H1 (cell line): ENCODE measurements around the gene HNF1B. TPM values are rescaled to one million over a fixed set of nuclear protein-coding genes. Genes with fewer than 3 reads are reported as not detected.
A peak's percentile ranks its signal among the peaks of the same experiment; 100 is the strongest.

Source experiments
- CTCF ChIA-PET: fragments of 300-600 bp; sonication (Branson Sonifier 250); formaldehyde crosslinking; loops from one replicate; lab custom pipeline; 2021; ENCODE audit not compliant: partially characterized antibody; lab: Charles Lee
- POLR2A ChIA-PET: fragments of 300-600 bp; sonication (Branson Sonifier 250); formaldehyde crosslinking; loops from one replicate; lab custom pipeline; 2021; ENCODE audit warnings: inconsistent platforms; ENCODE audit not compliant: partially characterized antibody; lab: Charles Lee
- DNase-seq, 2 experiments: peaks; one replicate each; pipeline versions ENCODE4 v3.0.0 to v3.0.0-alpha.2; 2010 to 2022; ENCODE audit warnings: low spot score in 2 of 2, low read depth in 1 of 2, mixed read lengths in 1 of 2
- FAIRE-seq: peaks from 2 replicates; lab custom pipeline; 2011; peaks lifted over from hg19 to GRCh38; lab: Jason Lieb, UNC
- H2AFZ ChIP-seq: 2 replicates; pipeline ENCODE4 v1.8.1; 2012; ENCODE audit warnings: low read length, inconsistent platforms
- H2AK5ac ChIP-seq: 2 replicates; pipeline ENCODE4 v1.6.1; 2013; ENCODE audit warnings: low read depth, low read length
- H2BK120ac ChIP-seq: replicated peaks from 2 replicates; pipeline ENCODE3; 2013; ENCODE audit warnings: low read depth, low read length, inconsistent platforms
- H2BK12ac ChIP-seq: 2 replicates; pipeline ENCODE4 v1.6.1; 2013; ENCODE audit warnings: low read depth, low read length
- H2BK15ac ChIP-seq: 2 replicates; pipeline ENCODE4 v1.6.1; 2013; ENCODE audit warnings: low read length
- H2BK20ac ChIP-seq: 2 replicates; pipeline ENCODE4 v1.6.1; 2013; ENCODE audit warnings: low read length
- H2BK5ac ChIP-seq: 2 replicates; pipeline ENCODE4 v1.6.1; 2013; ENCODE audit warnings: low read depth, low read length
- H3K14ac ChIP-seq: 2 replicates; pipeline ENCODE4 v1.6.1; 2013; ENCODE audit warnings: inconsistent platforms; ENCODE audit not compliant: insufficient read length
- H3K18ac ChIP-seq: 2 replicates; pipeline ENCODE4 v1.6.1; 2013; ENCODE audit warnings: low read length; ENCODE audit errors: extremely low read depth
- H3K23ac ChIP-seq: 2 replicates; pipeline ENCODE4 v1.6.1; 2013; ENCODE audit warnings: inconsistent platforms; ENCODE audit not compliant: insufficient read length
- H3K23me2 ChIP-seq: 2 replicates; pipeline ENCODE4 v1.6.1; 2013; ENCODE audit warnings: low read depth, low read length
- H3K27ac ChIP-seq: 2 replicates; pipeline ENCODE4 v1.6.1; 2011; ENCODE audit warnings: low read depth, low read length, inconsistent platforms
- H3K27me3 ChIP-seq, 4 experiments: replicated peaks in 1 of 4; 1 replicate in 1 of 4; 2 replicates in 3 of 4; pipeline versions ENCODE4 v1.6.1 to v1.8.1; 2011 to 2013; ENCODE audit warnings: low read length in 3 of 4, mild to moderate bottlenecking in 3 of 4, inconsistent platforms in 2 of 4, mixed read lengths in 2 of 4, moderate library complexity in 1 of 4; ENCODE audit not compliant: control insufficient read depth in 3 of 4, insufficient read depth in 3 of 4; ENCODE audit errors: extremely low read depth in 1 of 4
- H3K36me3 ChIP-seq, 4 experiments: 2 replicates each; pipeline versions ENCODE4 v1.6.1 to v1.8.1; 2011 to 2013; ENCODE audit warnings: mild to moderate bottlenecking in 4 of 4, low read length in 3 of 4, moderate library complexity in 2 of 4, control low read depth in 1 of 4, inconsistent platforms in 1 of 4; ENCODE audit not compliant: insufficient read depth in 4 of 4, control insufficient read depth in 2 of 4
- H3K4ac ChIP-seq: replicated peaks from 2 replicates; pipeline ENCODE3; 2013; ENCODE audit warnings: low read length, low read depth, mixed read lengths, inconsistent platforms; ENCODE audit not compliant: insufficient read length
- H3K4me1 ChIP-seq, 4 experiments: replicated peaks in 1 of 4; 1 replicate in 1 of 4; 2 replicates in 3 of 4; pipeline versions ENCODE4 v1.6.1 to v1.8.1; 2011 to 2013; ENCODE audit warnings: low read length in 3 of 4, inconsistent platforms in 2 of 4, mixed read lengths in 1 of 4; ENCODE audit not compliant: insufficient read depth in 4 of 4, control insufficient read depth in 3 of 4
- H3K4me2 ChIP-seq, 2 experiments: 2 replicates each; pipeline versions ENCODE4 v1.6.1 to v1.8.1; 2011 to 2013; ENCODE audit warnings: low read depth in 2 of 2, low read length in 2 of 2, control low read depth in 1 of 2, inconsistent platforms in 1 of 2, mild to moderate bottlenecking in 1 of 2; ENCODE audit not compliant: insufficient read depth in 1 of 2
- H3K4me3 ChIP-seq, 4 experiments: fragments of 200-600, 300-600 bp in 1 of 4; sonication (generic), shearing (Covaris generic), sonication (Bioruptor Twin) in 1 of 4; 2 replicates each; pipeline versions ENCODE4 v1.5.1 to v1.8.1; 2011 to 2016; ENCODE audit warnings: low read length in 4 of 4, low read depth in 3 of 4, control low read depth in 2 of 4, inconsistent platforms in 2 of 4, mild to moderate bottlenecking in 2 of 4, mixed read lengths in 1 of 4, moderate library complexity in 1 of 4; ENCODE audit not compliant: insufficient read depth in 2 of 4; ENCODE audit errors: extremely low read depth in 1 of 4
- H3K56ac ChIP-seq: replicated peaks from 2 replicates; pipeline ENCODE3; 2013; ENCODE audit warnings: low read depth, mild to moderate bottlenecking, mixed read lengths, low read length, inconsistent platforms; ENCODE audit not compliant: insufficient read length
- H3K79me1 ChIP-seq: 2 replicates; pipeline ENCODE4 v1.6.1; 2013; ENCODE audit warnings: low read depth, low read length, control low read depth
- H3K79me2 ChIP-seq, 2 experiments: 2 replicates each; pipeline versions ENCODE4 v1.6.1 to v1.8.1; 2012 to 2013; ENCODE audit warnings: low read length in 2 of 2, mild to moderate bottlenecking in 2 of 2, inconsistent platforms in 1 of 2; ENCODE audit not compliant: insufficient read depth in 2 of 2, control insufficient read depth in 1 of 2
- H3K9ac ChIP-seq, 4 experiments: replicated peaks in 1 of 4; 1 replicate in 1 of 4; 2 replicates in 3 of 4; pipeline versions ENCODE4 v1.6.1 to v1.8.1; 2011 to 2013; ENCODE audit warnings: low read depth in 3 of 4, low read length in 3 of 4, control low read depth in 2 of 4, mild to moderate bottlenecking in 2 of 4, moderate library complexity in 2 of 4, inconsistent platforms in 1 of 4; ENCODE audit errors: extremely low read depth in 1 of 4
- H3K9me3 ChIP-seq, 2 experiments: 2 replicates each; pipeline versions ENCODE4 v1.6.1 to v1.8.1; 2012 to 2013; ENCODE audit warnings: mild to moderate bottlenecking in 2 of 2, moderate library complexity in 2 of 2, control low read depth in 1 of 2, inconsistent platforms in 1 of 2, low read depth in 1 of 2, low read length in 1 of 2, mixed read lengths in 1 of 2; ENCODE audit not compliant: insufficient read depth in 2 of 2
- H4K20me1 ChIP-seq, 2 experiments: replicated peaks in 1 of 2; 2 replicates each; pipeline versions ENCODE3 to v1.8.1; 2011 to 2013; ENCODE audit warnings: inconsistent platforms in 2 of 2, low read length in 2 of 2, mild to moderate bottlenecking in 1 of 2; ENCODE audit not compliant: insufficient read depth in 2 of 2, control insufficient read depth in 1 of 2
- H4K5ac ChIP-seq: 2 replicates; pipeline ENCODE4 v1.6.1; 2013; ENCODE audit warnings: low read length, low read depth, mixed read lengths, inconsistent platforms; ENCODE audit not compliant: insufficient read length
- H4K8ac ChIP-seq: 2 replicates; pipeline ENCODE4 v1.8.0; 2013; ENCODE audit warnings: mild to moderate bottlenecking, moderate library complexity, low read length, inconsistent platforms; ENCODE audit not compliant: insufficient read depth; ENCODE audit errors: extremely low read depth
- H4K91ac ChIP-seq: replicated peaks from 2 replicates; pipeline ENCODE3; 2013; ENCODE audit warnings: low read length, mixed read lengths, inconsistent platforms; ENCODE audit not compliant: insufficient read length
- BRCA1 ChIP-seq: IDR thresholded peaks from 2 replicates; pipeline ENCODE4 v1.6.1; 2012; ENCODE audit warnings: low read depth, low read length, improper control_type of control experiment
- CEBPB ChIP-seq: IDR thresholded peaks from 2 replicates; pipeline ENCODE4 v1.6.1; 2012; ENCODE audit warnings: low read depth, low read length
- CHD2 ChIP-seq: IDR thresholded peaks from 2 replicates; pipeline ENCODE4 v1.6.1; 2012; ENCODE audit warnings: low read length, improper control_type of control experiment
- EGR1 ChIP-seq: IDR thresholded peaks from 2 replicates; pipeline ENCODE4 v1.6.1; 2011; ENCODE audit warnings: low read depth, low read length, borderline replicate concordance
- FOSL1 ChIP-seq: IDR thresholded peaks from 2 replicates; pipeline ENCODE4 v1.6.1; 2011; ENCODE audit warnings: mild to moderate bottlenecking, low read depth, low read length, moderate library complexity; ENCODE audit not compliant: insufficient read depth
- HDAC6 ChIP-seq: IDR thresholded peaks from one replicate; pipeline ENCODE4 v1.7.1; 2012; ENCODE audit warnings: low read depth, mild to moderate bottlenecking, inconsistent platforms, low read length, moderate library complexity
- KDM5A ChIP-seq: fragments of 200-600 bp; IDR thresholded peaks from 2 replicates; pipeline ENCODE4 v1.7.1; 2012; ENCODE audit warnings: mild to moderate bottlenecking, low read length, inconsistent platforms, mixed read lengths
- RAD21 ChIP-seq, 2 experiments: IDR thresholded peaks in 1 of 2; conservative IDR thresholded peaks in 1 of 2; 2 replicates each; pipeline ENCODE4 v1.6.1; 2011; ENCODE audit warnings: low read depth in 2 of 2, low read length in 2 of 2, improper control_type of control experiment in 1 of 2, inconsistent platforms in 1 of 2, mild to moderate bottlenecking in 1 of 2, moderate library complexity in 1 of 2
- SP2 ChIP-seq: IDR thresholded peaks from 2 replicates; pipeline ENCODE4 v1.6.1; 2012; ENCODE audit warnings: mild to moderate bottlenecking, low read length, inconsistent platforms
- TAF1 ChIP-seq: IDR thresholded peaks from 2 replicates; pipeline ENCODE4 v1.6.1; 2011; ENCODE audit warnings: mild to moderate bottlenecking, low read depth, low read length
- WGBS, 2 experiments: shearing (Covaris generic) in 1 of 2; methylation state at CpG; one replicate each; pipeline versions ENCODE4 v1.1.6 to v1.1.7; 2013 to 2015; ENCODE audit warnings: low lambda C conversion rate in 2 of 2, mixed read lengths in 2 of 2, inconsistent platforms in 1 of 2, low coverage in 1 of 2, missing lambda C conversion rate in 1 of 2; ENCODE audit not compliant: insufficient replicate concordance in 2 of 2, insufficient coverage in 1 of 2, insufficient read length in 1 of 2; ENCODE audit errors: extremely low coverage in 1 of 2, missing lambda C conversion rate in 1 of 2; 5-methylcytosine and 5-hydroxymethylcytosine counted together
- polyA plus RNA-seq, 7 experiments: library from polyadenylated mRNA; depleted of rRNA in 3 of 7; stranded (reverse) in 5 of 7; unstranded in 2 of 7; fragments of >200 nt in 5 of 7; fragments of 200-250 nt in 2 of 7; gene quantifications; 1 replicate in 5 of 7; 2 replicates in 1 of 7; 4 replicates in 1 of 7; pipeline versions ENCODE4 v1.2.1 to v1.2.3, GENCODE V29; 2011 to 2013; ENCODE audit warnings: missing spikeins in 2 of 7, mixed read lengths in 2 of 7
- total RNA-seq: library from RNA; stranded (reverse); fragmentation: NEBNext Ultra II Directional; extraction: Animal tissue kit (Norgen Biotek cat#: 25700); gene quantifications from 2 replicates; pipeline ENCODE4 v1.2.1, GENCODE V29; 2021
- TF ChIP-seq, protein P1 (sequence below): IDR thresholded peaks from 2 replicates; pipeline ENCODE4 v1.6.1; 2012; ENCODE audit warnings: inconsistent platforms
- TF ChIP-seq, protein P2 (sequence below): IDR thresholded peaks from 2 replicates; pipeline ENCODE4 v1.6.1; 2011; ENCODE audit warnings: low read length, improper control_type of control experiment

The HNF1B gene
- total and polyA plus RNA-seq, 2 of the 8 experiments (the other 6 are each of a cell fraction or from before 2014, with no cell fraction given) = 0.13 to 0.30 TPM

DNA sequence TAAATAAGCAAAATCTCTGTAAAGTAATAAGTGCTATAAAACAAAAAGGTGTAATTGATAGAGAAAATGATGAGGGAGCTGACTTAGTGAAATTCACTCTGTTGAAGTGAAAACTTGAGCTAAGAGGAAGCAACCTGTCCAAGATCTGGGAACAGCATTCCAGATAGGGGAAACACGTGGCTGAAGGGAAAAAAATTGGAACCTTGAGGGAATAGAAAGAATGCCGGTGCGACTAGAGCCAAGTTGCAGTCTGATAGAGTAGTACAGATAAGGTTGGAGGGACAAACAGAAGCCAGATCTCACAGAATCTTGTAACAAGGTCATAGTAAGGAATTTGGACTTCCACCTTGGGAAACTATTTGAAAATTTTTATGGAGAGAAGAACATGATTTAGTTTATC is 101.0 kb downstream of the HNF1B start:
- H2BK5ac ChIP-seq = no peak overlapping the region
- no peak overlapping the region for H3K4ac ChIP-seq
- H3K23me2 ChIP-seq = no peaks in the 10 kb centered on the region
- H3K4me2 ChIP-seq = peak overlapping the region; percentile 50 to 71
- H3K9me3 ChIP-seq = no peaks in the 10 kb centered on the region
- H4K8ac ChIP-seq = no peak overlapping the region
- H2BK15ac ChIP-seq = no peak overlapping the region
- H3K4me3 ChIP-seq = peak overlapping the region in 3 of 4 experiments; percentile 78 to 92 (median 82); a peak in 6 of 8 replicates
- POLR2A ChIA-PET = interaction anchor here (1.3 to 2.1 kb wide), 2 partner anchors 13 to 35 kb away, joined by 3 to 7 read pairs; partner anchors contain the start of gene SYNRG
- H3K79me1 ChIP-seq = no peaks in the 10 kb centered on the region
- no peak overlapping the region for H3K18ac ChIP-seq
- H2BK12ac ChIP-seq = no peak overlapping the region
- TF ChIP-seq EGR1 = no peak
- TF ChIP-seq, protein P1, sequence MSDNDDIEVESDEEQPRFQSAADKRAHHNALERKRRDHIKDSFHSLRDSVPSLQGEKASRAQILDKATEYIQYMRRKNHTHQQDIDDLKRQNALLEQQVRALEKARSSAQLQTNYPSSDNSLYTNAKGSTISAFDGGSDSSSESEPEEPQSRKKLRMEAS = no peak
- TF ChIP-seq HDAC6 = no peak
- no peak for TF ChIP-seq KDM5A
- TF ChIP-seq, protein P2, sequence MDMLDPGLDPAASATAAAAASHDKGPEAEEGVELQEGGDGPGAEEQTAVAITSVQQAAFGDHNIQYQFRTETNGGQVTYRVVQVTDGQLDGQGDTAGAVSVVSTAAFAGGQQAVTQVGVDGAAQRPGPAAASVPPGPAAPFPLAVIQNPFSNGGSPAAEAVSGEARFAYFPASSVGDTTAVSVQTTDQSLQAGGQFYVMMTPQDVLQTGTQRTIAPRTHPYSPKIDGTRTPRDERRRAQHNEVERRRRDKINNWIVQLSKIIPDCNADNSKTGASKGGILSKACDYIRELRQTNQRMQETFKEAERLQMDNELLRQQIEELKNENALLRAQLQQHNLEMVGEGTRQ = no peak
- TF ChIP-seq FOSL1 = no peak
- TF ChIP-seq RAD21 (IDR thresholded peaks at IDR 0.05 in 1 of 2, conservative IDR thresholded peaks at IDR 0.05 in 1 of 2; ENCODE audit: low read depth in 2 of 2, low read length in 2 of 2) = no peak
- no peak for TF ChIP-seq CEBPB
- no peak for TF ChIP-seq CHD2
- no peak for TF ChIP-seq SP2
- no peak for TF ChIP-seq TAF1
- no peak for TF ChIP-seq BRCA1
- TF ChIP-seq, all 59 proteins: peak for 0
- DNase-seq = no peak
- peaks cover 0 to 3% (median under 1%) of the 10 kb centered on the region in 4 experiments; a peak in 1 of 7 replicates for H3K4me1 ChIP-seq
- H3K56ac ChIP-seq = no peak overlapping the region
- CTCF ChIA-PET = interaction anchor here (1.1 to 1.9 kb wide), 3 partner anchors 126 to 172 kb away, joined by 3 to 6 read pairs (median 3); no protein-coding TSS in a partner anchor
- no peak overlapping the region for H4K91ac ChIP-seq
- no peak overlapping the region for H3K9ac ChIP-seq
- no peak overlapping the region for H3K23ac ChIP-seq
- peaks cover 0 to 2% (median 0%) of the 10 kb centered on the region in 4 experiments; a peak in 3 of 7 replicates for H3K27me3 ChIP-seq
- no peak overlapping the region for H2BK20ac ChIP-seq
- H3K79me2 ChIP-seq = peaks cover 4 to 37% of the 10 kb centered on the region in 2 experiments
- H3K14ac ChIP-seq = no peak overlapping the region
- H4K5ac ChIP-seq = no peak overlapping the region
- 73% methylated on average over 3 of the region's 3 CpGs; no CpG with 5 or more reads in 1 of the 2 experiments for WGBS, 2 experiments
- H2BK120ac ChIP-seq = no peak overlapping the region
- H2AK5ac ChIP-seq = no peak overlapping the region
- no peak for FAIRE-seq
- H2AFZ ChIP-seq = peak overlapping the region; percentile 54
- no peaks in the 10 kb centered on the region for H4K20me1 ChIP-seq
- no peak overlapping the region for H3K27ac ChIP-seq
- peaks cover 0 to 10% (median 5%) of the 10 kb centered on the region in 4 experiments; a peak in 3 of 8 replicates for H3K36me3 ChIP-seq
